Measurements from ENCODE around the gene GRID1.

Gene GRID1

DNA sequence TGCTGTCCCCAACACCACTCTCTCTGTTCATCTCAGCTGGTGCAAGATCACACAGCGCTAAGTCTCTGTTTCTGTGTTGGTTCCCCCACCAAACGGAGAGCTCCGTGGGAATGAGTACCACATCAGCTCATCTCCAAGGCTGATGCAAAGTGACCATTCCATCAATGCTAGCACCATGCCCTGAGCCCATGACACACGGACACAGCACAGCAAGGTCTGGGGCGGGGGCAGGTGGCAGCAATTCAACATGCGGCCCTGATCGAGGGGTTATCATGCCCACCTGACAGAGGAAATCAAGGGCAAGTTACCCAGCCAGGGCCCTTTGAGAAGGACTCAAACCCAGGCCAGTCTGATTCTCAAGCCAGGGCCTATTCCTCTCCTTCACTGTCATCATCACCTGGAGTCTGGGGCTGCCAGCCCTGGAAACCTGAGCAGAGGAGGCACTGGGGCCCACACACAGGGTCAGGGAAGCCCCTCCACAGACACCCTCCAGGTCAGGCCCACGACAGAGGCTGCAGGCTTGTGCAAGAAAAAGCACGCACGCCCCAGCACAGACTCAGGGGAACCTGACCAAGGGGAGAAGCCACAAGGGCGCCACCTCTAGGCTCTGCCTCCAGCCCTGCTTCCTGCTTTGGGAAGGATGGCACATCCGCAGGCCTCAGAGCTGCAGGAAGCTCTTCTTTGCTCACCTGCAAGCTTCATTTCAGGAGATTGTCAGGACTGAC, 74.8 kb downstream of the GRID1 start:
- DNase-seq (ENCODE audit: low read depth), result no peak

DNA sequence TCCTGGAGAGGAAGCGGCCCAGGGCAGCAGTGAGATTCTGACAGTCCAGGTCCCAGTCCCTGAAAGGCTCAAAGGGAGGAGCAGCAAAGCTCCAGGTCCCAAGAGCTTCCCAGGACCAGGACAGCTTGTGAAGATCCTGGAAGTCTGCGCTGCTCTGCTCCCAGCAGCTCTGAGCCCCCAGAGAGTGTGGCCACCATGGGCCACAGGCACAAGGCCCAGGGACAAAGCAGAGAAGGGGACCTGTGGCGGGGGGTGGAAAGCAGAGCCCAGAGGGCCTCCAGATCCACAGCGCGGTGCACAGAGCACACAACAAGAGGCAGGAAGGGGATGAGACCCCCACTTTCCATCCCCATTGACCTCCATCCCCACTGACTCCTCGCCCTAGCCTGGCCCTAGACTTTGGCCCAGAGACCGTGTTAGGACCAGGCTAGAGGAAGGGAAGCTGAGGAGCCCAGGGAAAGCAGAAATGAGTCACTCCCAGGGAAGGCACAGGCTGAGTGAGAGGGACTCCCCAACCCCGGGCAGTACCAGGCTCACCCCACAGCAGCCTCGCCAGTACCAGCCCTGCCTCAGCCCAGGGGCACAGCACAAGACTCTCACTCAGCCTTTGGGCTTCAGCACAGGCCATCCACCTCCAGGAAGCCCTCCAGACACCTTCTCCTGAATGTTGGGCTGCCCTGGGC, 75.5 kb downstream of the GRID1 start:
- no peak for DNase-seq (ENCODE audit: low read depth)

DNA sequence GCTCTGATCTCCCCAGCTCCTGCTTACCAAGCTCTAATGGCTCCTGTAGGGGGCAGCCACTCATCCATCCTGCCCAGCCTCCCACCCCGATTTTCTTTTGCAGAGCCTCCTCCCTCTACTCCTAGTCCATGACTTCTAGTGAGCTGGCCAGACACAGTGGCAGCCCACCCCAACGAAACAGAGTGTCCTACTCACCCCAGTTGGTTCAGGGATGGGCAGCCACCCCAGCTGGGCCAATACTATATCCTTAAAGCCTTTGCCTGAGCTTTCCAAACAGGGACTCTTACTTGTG, 77.1 kb downstream of the GRID1 start:
- DNase-seq (ENCODE audit: low read depth), result no peak

DNA sequence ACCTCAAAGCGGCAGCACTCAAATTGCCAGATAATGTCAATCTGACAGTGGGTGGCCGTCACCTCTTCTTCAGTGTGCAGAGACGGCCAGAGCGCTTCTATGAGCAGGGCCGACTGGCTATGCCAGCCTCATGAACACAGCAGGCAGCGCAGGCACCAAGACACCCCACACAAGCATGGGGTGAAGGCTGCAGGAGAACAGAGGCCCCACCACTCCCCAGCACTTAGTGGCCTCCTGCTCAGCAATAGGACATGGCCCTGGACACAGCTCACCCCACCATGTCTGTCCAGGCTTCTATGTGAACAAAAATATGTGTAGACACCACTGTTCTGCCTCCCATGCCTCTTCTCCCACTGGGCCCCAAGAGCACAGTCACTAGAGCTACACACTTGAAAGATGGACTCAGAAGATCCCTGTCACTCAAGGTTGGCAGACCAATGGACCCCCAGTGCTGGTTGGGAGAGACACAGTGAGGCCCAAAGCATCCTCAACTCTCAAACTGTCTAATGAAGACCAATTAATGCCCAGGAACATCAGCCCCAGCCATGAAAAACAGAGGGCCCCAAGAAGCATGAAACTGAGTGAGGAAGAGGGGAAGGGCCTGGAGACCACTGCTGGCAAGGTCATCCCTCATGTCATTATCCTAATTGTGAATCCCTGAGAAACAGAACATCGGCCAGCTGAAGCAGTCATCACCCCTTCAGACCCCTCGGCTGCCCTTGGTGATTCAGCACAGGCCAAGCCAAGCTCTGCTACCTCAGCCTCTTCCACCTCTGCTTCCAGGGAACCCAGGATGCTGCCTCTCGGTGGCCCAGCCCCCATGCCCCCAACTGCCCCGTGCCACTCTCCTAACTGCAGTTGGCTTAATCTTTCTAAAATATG, 77.7 kb downstream of the GRID1 start:
- no peak for DNase-seq (ENCODE audit: low read depth)

DNA sequence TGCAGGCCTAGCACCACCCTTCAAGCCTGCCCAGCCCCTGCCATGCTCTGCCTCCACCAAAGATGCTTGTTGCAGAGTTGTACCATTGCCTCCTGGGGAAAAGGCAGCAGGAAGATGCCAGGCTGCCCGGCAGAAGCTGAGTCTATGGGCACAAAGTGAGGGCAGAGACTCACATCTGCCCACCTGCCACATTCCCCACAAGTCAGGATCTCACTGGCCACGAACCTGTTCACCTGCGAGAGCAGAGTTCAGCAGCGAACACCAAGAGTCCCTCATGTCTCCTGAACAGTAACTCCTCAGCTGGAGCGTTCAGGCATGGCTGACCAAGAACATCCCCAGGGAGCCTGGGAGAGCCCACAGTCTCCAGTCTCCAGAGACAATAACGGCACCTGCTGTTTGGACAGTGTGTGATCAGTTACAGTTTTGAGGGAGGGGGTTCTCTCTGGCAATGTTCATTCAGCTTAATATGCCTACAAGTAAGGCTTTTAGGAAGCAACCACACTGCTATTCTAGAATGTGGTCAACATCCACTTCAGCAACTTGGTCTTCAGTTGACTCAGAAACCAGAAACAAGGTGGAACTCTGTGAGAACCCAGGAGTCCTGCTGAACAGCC, 78.5 kb downstream of the GRID1 start:
- DNase-seq (ENCODE audit: low read depth), result no peak

DNA sequence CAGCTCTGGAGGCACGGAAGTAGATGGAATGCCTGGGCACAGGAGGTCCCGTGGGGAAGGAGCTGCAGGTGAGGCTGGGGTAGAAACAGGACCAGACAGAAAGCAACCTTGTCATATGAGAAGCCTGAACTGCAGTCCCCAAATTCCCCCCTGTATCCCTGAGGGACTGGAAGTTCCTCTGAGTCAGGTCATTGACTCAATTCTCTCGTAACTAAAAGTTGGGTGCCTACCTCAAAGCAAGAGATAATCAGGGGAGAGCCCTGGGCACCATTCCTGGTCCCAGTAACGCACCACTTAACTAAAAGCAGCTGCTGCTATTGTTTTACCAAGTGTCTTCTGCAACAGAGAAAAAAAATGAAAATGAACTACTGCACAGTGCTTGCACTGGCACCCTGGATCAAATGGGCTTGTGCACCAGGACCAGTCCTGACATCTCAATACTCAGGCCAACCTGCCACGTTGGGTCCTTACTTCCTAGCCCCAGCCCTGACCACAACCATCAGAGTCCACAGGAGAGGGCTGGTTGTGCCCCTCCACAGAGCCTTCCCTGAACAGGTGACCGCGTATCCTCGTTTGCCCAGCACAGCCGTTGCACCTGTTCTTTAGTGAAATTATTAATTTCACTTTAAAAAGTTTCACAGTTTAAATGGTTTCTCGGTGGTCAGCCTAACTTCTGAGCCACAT, 79.3 kb downstream of the GRID1 start:
- no peak for DNase-seq (ENCODE audit: low read depth)

DNA sequence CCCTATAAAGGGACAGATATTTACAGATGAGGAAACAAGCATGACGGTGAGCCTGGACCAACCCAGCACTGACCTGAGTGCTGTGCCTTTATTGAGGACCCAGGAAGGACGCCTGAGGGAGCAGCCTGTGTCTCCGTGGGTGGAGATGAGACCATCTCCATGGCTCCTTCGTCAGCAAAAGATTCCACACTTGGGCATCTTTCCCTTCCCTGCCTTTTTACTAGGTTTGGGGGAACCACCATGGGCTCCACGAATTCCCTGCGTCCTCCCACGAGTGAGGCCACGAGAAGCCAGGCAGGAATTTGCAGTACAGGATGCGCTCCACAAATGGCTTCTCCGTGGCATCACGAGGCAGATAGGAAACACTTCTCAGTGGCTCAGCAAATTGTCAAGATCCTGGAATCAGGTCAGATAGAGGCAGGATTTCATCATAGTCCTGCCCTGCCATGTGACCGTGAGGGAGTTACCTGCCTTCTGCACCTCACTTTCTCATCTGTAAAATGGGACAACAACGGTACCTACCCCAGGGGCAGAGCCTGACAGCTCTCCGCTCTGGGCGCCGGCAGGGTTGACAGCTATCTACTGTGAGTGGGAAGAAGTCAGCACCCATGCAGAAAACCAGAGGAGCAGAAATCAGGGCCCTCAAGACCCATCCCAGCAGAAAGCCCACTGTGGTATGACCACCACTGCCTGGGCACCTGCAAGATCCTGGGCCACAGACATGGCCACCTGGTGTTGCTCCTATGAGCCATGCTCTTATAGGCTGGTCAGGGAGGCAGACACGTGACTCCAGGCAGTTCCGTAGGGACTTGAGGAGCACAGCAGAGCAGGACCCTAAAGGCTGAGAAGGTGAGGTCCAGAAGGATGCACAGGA, 80.1 kb downstream of the GRID1 start:
- DNase-seq (ENCODE audit: low read depth), result no peak

DNA sequence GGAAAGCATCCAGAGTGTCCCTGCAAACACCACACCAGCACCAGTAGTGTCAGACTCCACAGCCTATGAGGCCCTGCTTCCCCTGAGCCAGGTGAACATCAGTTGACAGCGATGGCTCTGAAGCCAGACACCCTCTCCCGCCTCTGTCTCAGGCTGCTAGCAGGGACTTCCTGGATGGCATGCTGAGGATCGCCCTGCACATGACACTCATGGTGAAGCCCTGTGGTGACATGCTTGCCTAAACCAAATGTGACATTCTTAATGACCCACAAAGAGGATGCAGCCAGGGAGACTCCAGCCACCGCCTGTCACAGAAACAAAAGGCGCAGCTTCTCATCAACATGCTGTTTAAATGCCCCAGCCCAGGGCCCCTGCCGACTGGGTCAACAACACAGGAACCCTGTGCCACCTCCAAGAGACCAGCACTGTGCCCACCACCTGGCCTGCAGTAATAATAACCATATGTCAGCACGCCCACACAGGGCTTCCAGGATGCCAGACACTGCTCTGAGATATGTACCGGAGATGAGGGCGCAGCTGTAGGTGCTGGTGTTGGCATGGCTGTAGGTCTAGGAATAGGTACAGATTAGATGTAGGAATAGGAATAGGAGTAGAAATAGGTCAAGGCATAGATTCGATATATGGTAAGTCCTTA, 81.3 kb downstream of the GRID1 start:
- no peak for DNase-seq (ENCODE audit: low read depth)

DNA sequence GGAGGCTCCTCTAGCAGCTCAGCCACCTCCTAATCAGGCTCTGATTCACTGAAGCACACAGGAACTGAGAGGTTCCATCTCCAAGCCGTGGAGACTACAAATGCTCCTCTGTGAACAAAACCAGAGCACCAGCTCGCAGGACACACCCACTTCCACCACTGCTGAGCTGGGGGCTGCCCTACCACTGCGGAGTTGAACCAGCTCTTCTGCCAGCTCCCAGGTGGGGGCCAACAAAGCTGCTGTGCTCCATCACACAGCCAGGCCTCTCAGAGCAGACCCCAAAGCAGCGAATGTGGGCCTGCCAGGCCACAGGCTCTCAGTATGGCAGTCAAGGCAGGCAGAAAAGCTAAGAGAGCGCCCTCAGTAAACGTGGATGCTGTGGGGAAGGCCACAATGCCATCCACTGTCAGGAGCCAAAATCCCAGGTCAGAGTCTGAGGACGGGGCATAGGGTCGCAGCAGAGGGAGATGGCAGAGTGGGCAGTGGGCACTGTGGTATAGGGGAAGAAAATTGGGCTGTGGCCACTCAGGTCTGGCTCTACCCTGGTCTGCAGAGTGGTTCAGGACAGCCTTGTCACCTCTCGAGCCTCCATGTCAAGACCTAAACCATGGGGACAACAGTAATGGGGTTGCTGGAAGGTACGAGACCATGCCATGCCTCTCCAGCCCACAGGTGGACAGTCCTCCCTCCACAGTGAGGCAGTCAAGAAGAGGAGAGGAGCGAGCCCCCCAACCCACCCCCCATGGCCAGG, 82.1 kb downstream of the GRID1 start:
- DNase-seq (ENCODE audit: low read depth), result no peak

DNA sequence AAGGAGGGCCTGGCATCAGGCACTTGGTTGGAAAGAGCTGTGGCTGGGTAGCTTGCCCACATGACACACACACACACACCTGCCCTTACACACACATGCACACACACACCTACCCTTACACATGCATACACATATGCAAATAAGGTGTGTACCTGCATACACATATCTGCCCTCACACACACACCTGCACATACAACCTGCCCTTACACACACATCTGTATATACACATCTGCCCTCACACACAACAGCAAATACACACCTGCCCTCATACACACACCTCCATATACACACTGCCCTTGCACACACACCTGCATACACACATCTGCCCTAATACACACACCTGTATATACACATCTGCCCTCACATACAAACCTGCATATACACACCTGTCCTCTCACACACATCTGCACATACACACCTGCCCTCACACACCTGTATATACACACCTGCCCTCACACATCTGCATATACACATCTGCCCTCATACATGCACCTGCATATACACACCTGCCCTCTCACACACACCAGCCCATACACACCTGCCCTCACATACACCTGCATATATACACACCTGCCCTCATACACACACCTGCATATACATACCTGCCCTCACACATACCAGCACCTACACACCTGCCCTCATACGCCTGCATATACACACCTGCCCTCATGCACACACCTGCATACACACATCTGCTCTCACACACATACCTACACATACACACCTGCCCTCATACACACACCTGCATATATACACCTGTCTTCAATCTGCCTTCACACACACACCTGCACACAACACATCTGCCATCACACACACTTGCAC, 82.9 kb downstream of the GRID1 start:
- no peak for DNase-seq (ENCODE audit: low read depth)

DNA sequence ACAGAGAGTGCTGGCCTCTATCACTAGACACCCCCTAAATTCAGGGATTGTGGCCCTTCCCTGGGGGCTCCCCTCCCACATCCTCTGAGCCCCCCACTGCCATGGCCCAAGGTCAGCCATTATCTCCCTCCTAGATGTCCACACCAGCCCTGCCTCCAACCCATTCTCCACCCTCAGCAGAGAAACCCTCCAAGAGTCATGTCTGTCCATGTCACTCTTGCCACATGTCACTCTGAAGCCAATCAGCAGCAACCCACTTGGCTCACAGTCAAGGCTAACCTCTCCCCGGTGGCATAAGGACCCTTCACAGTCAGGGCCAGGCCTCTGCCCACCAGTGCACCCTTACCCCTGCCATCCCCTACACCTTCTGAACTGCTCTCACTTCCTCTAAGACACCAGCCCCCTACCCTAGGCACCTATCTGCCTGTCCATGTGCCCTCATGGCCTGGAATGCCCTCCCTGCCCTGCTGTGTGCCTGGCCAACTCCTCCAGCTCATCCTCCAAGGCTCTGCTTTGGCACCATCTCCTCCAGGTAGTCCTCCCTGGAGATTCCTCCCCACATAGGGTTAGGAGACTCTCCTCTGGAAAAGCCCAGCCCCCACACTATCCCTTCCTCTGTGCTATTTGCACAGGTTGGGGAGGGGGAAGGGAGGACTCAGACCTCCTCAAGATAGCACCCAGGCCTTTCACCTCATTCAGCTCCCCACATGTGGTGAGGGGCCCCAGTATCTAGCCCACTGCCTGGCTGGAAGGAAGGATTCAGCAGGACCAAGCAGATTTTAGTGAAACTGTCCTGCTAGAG, 83.7 kb downstream of the GRID1 start:
- DNase-seq (ENCODE audit: low read depth), result no peak

DNA sequence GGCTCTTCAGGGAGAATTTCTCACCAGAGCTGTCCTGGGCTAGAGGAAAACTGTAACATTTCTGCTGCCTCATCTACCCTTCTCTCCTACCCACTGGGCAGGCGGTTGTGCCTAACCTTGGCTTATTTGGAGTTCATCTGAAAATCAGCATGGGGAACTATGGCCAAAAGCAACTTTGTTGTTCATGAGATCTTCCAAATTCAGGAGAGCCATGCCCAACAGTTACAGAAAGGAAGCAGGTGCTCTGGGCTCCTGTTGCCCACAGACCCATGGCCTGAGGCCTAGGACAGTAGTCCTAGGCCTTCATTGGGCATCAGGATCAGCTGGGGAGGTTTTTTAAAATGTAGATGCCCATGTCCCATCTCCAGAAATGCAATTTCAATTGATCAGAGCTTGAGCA, 85.2 kb downstream of the GRID1 start:
- no peak for DNase-seq (ENCODE audit: low read depth)

DNA sequence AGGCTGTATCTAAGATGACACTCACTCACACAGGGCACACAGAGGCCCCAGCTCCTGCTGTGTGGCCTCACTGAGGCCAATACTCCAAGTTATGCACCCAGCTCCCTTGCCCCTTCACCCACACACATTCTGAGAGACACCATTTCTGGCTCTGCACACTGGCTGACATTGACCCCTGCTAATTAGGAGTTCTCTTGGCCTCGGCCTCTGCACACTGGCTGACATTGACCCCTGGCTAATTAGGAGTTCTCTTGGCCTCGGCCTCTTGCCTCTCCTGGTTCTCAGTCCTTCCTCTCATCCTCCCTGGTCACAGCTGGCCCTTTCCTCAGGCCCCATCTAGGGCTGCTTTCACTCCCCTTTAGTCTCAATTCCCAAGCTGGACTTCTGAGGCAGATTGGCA, 97.3 kb downstream of the GRID1 start:
- no peak for DNase-seq (ENCODE audit: low read depth)

DNA sequence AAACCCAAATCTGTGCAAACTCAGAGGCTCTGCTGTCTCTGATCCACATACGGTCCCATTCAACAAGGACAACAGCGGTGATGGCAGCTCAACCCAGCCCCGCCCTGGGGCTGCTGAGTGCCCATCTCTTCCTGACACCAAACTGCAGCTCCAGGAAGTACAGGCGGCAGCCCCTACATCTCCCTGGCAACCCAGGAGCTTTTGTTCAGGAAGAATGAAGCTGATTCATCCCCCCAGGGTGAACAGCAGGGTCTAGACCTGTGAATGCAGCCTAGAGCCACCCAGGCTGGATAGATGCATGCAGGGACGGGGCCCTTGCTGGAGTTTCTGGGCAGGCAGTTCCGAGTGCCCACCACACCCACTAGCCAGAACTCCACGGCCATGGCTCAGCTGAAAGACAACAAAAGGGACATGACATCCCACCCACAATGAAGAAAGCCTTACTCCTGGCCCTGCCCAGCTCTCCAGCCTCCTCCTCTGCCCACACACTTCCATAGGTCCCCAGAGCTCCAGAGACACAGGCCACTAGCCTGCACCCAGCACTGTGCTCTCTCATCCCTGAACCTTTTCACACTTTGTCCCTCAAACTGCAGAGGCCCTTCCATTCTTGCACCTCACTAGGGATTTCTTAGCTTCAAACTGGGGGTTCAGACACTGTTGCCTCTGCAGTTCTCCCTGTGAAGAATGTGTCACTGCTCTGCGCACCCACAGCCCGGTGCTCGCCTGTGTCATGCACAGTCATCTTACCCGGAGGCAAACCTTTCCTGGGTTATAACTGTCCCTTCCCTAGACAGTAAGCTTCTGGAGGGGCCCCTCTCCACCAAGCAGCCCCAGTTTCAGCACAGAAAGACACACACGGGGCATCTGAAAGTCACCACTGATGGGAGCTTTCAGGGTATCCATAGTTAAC, 99.1 kb downstream of the GRID1 start:
- DNase-seq (ENCODE audit: low read depth), result no peak

DNA sequence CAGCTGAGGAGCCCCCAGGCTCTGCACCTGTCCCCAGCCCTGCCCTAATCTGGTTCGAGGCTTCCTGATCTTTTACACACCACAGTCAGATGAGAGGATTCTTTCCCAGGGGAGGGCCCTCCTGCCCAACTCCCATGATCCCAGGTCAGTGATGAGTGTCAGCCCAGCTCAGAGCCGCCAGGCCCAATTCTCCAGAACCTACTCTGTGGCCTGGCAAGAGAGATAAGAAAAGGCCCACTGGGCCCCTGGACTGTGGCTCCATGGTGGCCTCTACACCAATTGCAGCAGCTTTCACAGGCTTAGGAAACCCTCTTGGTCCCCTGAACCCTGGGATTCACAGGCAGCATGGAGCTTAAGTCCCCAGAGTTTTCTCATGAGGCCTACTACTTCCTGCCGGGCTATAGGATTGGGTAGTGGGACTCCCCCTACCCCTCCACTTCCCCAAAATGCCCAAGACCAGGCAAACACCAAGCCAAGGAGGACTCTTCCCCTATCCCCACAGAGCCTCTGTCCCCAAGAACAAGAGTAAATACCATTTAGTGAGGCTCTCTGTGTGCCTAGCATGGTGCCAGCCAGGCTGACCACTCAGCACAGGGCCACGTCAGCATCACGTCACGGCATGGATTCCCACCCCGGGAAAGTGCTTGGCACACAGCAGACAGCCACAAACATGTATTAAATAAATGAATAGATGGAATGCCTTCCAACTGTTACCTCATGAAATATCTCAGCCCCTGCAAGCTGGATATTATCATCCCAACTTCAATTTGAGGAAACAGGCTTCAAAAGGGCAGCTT, 100.0 kb downstream of the GRID1 start:
- DNase-seq (ENCODE audit: low read depth), result no peak

DNA sequence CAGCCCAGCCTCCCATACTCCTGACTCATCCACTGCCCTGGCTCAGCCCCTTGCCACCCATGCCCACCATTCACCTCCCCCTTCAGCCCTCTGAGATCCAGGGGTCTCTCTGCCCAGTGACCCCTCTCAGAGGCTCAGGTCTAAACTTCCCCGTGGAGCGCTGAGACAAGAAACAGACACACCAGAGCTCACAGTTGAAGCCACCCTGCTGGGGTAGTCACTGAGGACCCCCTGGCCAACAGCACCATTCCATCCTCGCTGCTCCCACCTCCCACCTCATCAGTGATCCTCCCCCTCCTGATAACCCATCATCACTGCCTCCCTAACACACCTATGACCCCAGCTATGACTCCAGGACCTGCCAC, 100.7 kb downstream of the GRID1 start:
- DNase-seq (ENCODE audit: low read depth), result no peak
